GM20000 (cell line): ENCODE measurements around the gene RBL2.
"Not testable (repeated sequence)": the region's sequence is repeated elsewhere in the genome, so short reads cannot be mapped to it uniquely, and the experiment has no call there.

Experiments used
- DNase-seq: peaks from one replicate; pipeline ENCODE4 v3.0.0; 2012; ENCODE audit warnings: low spot score
- TF ChIP-seq, protein P1 (sequence below): IDR thresholded peaks from 2 replicates; pipeline ENCODE4 v1.5.1; 2012; ENCODE audit warnings: mild to moderate bottlenecking, control low read depth; ENCODE audit errors: extremely low read depth, missing control alignments

The RBL2 gene

DNA sequence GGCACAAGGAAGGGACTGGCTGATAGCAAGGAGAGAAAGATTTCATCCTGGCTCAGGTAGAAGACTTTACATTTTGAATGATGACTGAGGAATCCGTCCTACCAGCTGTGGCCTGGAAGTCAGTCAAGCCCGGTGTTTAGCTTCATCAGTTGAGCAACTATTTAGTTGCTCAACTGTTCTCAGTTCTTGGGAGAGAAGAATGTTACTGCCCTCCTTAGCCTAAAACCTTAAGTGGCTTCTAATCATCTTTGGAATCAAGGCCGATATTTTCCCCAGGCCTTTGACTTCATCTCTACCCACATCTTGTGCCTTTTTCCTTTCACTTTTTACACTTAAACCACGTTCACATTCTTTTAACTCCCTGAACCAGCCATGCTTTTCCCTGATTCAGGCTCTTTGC, 17.3 kb upstream of the RBL2 start:
- TF ChIP-seq, protein P1, sequence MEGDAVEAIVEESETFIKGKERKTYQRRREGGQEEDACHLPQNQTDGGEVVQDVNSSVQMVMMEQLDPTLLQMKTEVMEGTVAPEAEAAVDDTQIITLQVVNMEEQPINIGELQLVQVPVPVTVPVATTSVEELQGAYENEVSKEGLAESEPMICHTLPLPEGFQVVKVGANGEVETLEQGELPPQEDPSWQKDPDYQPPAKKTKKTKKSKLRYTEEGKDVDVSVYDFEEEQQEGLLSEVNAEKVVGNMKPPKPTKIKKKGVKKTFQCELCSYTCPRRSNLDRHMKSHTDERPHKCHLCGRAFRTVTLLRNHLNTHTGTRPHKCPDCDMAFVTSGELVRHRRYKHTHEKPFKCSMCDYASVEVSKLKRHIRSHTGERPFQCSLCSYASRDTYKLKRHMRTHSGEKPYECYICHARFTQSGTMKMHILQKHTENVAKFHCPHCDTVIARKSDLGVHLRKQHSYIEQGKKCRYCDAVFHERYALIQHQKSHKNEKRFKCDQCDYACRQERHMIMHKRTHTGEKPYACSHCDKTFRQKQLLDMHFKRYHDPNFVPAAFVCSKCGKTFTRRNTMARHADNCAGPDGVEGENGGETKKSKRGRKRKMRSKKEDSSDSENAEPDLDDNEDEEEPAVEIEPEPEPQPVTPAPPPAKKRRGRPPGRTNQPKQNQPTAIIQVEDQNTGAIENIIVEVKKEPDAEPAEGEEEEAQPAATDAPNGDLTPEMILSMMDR = no peak
- DNase-seq = no peak

DNA sequence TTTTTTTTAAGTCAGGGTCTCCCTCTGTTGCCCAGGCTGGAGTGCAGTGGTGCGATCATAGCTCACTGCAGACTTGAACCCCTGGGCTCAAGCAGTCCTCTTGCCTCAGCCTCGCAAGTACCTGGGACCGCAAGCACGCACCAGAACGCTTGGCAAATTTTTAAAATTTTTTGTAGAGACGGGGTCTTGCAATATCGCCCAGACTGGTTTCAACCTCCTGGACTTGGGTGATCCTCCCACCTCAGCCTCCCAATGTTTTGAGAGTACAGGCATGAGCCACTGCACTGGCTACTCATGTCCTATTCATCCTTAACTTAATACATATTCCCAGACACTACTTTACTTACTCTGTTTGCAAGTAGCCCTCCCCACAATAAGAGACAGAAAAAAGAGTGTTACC, 16.3 kb upstream of the RBL2 start:
- no peak for DNase-seq
- TF ChIP-seq, protein P1 = no peak

DNA sequence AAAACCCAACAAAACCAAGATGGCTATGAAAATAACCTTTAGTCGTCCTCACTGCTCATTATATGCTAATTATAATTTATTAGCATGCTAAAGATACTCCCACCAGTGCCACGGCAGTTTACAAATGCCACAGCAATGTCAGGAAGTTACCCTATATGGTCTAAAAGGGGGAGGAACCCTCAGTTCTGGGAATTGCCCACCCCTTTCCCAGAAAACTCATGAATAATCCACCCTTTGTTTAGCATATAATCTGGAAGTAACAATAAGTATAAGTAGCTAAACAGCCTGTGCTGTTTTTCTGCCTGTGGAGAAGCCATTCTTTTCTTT, 14.9 kb upstream of the RBL2 start:
- not testable (repeated sequence) for DNase-seq

DNA sequence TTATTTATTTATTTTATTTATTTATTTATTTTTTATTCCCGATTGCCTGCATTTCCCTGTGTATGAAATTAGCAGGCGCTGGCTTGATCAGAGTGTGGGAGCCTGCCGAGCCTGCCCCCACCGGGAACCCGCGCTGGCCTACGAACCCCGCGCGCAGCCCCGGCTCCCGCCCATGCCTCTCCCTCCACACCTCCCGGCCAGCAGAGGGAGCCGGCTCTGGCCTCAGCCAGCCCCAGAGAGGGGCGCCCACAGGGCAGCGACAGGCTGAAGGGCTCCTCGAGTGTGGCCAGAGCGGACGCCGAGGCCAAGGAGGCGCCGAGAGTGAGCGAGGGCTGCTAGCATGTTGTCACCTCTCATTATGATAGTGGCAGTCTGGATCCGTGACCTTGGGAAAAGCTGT, 13.0 kb upstream of the RBL2 start:
- TF ChIP-seq, protein P1 = no peak
- DNase-seq = no peak

DNA sequence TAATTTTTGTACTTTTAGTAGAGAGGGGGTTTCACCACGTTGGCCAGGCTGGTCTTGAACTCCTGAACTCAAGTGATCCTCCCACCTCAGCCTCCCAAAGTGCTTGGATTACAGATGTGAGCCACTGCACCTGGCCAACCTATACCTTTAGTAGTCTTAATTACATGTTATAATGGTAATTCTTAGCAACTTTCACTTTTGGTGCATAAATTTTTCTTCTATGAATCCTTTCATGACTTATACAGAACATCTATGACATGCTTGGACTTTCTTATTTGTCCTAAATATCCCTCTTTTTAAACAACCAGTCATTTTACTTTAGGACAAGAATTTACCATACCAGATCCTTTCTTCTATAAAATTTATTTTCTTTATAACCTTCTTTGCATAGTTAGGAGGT, 10.3 kb upstream of the RBL2 start:
- DNase-seq = not testable (repeated sequence)

DNA sequence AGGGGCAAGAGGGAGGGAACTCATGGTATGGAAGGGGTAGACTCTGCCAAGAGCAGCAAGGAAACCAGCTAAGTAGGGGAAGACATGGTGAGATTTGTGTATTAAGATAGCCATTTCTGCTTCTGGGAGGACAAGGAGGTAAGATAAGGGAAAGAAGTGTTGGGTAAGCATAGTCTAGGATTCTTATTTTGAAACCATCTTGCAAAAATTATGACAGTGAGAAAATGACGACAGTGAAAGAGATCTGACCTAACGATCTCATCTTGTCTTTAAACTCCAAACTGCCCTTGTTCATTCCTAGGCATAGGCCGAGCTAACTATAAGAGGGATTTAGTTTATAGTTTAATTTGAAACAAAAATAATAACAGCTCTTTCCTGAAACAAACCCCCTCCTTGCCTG, 5.6 kb upstream of the RBL2 start:
- DNase-seq = no peak
- TF ChIP-seq, protein P1 = no peak

DNA sequence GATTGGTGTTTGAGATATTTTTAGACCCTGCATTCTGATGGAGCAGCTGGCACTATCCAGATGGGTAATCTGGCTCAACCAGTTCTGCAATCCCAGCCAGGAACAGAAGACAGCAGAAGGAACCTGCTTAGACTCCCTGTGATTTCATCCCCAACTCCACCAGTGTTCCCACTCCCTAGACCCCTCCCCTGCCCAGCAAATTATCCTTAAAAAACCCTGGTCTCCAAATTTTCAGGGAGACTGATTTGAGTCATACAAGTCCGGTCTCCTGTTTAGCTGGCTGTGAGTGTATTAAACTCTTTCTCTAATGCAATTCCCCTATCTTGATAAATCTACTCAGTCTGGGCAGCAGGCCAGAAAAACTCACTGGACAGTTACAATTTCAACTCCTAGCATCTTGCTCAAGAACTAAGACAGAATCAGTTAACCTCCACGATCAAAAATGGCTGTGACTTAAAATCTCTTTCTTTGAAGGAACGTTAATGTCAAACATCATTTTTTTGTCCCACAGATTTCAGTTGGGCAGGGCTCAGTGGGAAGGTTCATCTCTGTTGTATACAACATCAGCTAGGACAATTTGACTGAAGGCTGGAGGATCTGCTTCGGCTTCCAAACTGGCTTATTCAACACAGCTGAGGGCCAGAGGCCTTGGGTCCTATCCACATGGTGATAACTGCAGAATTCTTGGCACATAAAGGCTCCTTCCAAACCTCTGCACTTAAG, 4.9 kb upstream of the RBL2 start:
- no peak for DNase-seq
- TF ChIP-seq, protein P1 = no peak

DNA sequence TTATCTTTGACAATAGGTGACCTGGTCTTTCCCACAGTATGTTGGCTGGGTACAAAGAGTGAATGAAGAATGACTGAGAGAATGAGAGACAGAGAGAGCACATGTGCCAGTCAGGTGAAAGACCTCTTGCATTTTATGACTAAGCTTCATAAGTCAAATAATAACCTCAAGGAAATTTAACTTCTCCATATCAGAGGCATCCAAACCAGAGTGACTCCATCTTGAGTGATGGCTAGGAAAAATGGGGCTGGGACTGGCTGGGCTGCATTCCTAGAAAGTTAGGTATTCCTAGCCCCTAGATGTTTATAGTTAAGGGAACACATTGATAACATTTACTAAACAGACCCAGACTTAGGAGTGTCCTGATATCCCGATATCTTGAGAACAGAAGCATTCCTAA, 3.9 kb upstream of the RBL2 start:
- TF ChIP-seq, protein P1 = no peak
- no peak for DNase-seq
